ENCODE data around the gene SLC10A1.
"Not testable (repeated sequence)": the region's sequence is repeated elsewhere in the genome, so short reads cannot be mapped to it uniquely, and the experiment has no call there.

Gene SLC10A1

DNA sequence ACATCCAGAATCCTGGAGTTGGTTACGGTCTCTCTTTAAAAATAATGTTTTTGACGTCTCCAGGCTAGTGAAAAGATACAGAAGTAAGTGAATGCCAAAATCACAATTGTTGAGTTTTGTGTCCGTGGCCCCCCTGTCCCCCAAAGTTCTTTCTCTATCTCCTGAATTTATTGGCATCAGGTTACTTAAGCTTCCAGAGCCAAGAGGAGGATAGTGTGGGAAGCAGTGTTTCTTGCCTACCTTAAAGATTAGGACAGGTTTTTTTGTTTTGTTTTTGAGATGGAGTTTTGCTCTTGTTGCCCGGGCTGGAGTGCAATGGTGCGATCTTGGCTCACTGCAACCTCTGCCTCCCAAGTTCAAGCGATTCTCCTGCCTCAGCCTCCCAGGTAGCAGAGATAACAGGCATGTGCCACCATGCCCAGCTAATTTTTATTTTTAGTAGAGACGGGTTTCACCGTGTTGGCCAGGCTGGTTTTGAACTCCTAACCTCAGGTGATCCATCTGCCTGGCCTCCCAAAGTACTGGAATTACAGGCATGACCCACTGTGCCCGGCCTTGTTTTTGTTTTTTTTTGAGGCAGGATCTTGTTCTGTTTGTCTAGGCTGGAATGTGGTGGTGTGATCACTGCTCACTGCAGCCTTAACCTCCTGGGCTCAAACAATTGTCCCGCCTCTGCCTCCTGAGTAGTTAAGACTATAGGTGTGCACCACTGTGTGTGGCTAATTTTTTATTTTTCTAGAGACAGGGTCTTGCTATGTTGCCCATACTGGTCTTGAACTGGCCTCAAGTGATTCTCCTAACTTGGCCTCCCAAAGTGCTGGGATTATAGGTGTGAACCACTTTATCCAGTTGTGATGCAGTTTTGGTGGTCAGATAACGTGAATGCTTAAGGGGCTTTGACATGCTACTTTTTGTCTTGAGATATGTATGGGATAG is 24.7 kb downstream of the SLC10A1 start:
- in situ Hi-C loops (cut with MboI; ENCODE audit: low sequenced_read_pairs): no loop called here

DNA sequence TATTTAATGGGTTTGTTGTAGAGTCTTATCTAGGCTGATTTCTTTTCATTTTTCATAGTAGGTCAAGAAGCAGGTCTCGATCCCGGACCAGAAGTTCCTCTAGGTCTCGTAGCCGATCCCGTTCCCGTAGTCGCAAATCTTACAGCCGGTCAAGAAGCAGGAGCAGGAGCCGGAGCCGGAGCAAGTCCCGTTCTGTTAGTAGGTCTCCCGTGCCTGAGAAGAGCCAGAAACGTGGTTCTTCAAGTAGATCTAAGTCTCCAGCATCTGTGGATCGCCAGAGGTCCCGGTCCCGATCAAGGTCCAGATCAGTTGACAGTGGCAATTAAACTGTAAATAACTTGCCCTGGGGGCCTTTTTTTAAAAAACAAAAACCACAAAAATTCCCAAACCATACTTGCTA is 25.9 kb downstream of the SLC10A1 start:
- in situ Hi-C loops (cut with MboI; ENCODE audit: low sequenced_read_pairs): no loop called here

GRCh38 chr14:69770559-69770958 is 26.5 kb downstream of the SLC10A1 start:
- in situ Hi-C loops (cut with MboI; ENCODE audit: low sequenced_read_pairs): no loop called here

DNA sequence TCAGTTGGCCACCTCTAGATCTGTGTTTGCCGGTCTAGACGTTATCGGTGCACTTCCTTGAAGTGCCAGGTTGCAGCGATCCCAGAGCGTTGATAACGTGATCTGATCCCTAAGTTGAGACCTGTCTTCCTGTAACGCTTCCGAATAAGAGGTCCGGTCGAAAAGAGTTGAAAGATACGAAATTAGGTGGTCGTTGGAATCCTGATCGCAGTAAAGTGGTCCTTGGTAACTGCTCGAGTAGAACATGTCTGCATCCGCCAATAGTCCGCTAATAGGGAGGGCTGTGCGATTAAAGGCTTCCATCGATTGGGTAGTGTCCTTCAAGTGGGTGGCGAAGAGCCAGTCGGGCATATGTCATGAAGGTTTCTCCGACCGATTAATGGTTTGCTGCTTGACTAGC is 27.4 kb downstream of the SLC10A1 start:
- in situ Hi-C loops (cut with MboI; ENCODE audit: low sequenced_read_pairs): no loop called here

- in situ Hi-C loops (cut with MboI; ENCODE audit: low sequenced_read_pairs): no loop called here
Measured at GRCh38 chr14:69768873-69769272, 28.2 kb downstream of the SLC10A1 start.

DNA sequence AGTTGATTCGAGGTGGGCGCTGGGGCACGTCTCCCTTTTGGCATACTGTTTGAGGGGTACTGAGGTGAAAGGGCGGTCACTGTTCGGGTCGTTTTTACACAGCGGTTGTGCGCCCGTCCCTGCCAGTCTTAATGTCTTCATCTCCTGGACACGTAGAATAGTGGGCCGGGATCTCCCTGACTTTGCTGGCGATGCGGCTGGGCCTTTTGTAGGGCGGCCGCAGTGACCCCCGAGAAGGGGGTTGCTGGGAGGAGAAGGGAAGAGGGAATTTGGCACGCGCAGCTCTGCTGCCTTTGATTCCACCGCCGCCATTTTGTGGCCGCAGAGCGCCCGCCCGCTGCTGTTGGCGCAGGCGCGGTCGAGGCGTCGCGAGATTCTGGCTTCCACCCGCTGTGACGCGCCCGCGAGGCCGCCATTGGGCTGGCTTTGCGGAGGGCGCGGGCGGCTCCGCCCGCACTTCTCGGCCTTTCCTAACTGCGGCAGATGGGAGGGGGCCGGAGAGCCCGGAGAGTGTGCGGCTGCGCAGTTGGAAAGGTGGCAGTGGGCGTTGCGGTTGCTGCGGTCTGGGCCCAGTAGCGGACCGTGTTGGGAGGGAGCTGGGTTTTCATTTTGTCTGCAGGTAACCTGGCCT is 29.6 kb downstream of the SLC10A1 start:
- in situ Hi-C loops (cut with MboI; ENCODE audit: low sequenced_read_pairs): no loop called here

GRCh38 chr14:69766984-69767368 is 30.1 kb downstream of the SLC10A1 start, which contains the start of gene SRSF5:
Gene SRSF5 (plus strand): TSS chr14:69767142. CDS start chr14:69768157, 1,015 bp downstream.
- in situ Hi-C loops (cut with MboI; ENCODE audit: low sequenced_read_pairs): no loop called here

GRCh38 chr14:69763761-69764510 is 33.1 kb downstream of the SLC10A1 start:
- in situ Hi-C loops (cut with MboI; ENCODE audit: low sequenced_read_pairs): no loop called here

DNA sequence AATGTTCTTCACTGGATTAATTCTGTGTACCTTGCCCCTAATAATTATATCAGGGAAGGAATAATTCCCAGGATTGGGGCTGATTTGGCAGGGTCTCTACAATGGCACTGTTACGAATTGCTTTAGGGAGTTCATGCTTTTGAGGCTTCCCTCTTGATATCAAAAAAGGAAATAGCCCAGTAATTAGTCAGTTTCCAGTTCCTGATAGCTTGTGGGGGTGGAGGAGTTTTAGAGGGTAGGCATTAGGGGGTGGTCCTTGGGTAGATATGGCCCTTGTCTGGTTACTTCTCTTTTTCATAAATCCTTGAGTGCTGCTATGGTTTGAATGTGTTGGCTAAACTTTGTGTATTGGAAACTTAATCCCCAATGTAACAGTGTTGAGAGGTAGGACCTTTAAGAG is 36.2 kb downstream of the SLC10A1 start:
- in situ Hi-C loops (cut with MboI; ENCODE audit: low sequenced_read_pairs): no loop called here

- in situ Hi-C loops (cut with MboI; ENCODE audit: low sequenced_read_pairs): no loop called here
Measured at GRCh38 chr14:69756298-69756697, 40.7 kb downstream of the SLC10A1 start.

DNA sequence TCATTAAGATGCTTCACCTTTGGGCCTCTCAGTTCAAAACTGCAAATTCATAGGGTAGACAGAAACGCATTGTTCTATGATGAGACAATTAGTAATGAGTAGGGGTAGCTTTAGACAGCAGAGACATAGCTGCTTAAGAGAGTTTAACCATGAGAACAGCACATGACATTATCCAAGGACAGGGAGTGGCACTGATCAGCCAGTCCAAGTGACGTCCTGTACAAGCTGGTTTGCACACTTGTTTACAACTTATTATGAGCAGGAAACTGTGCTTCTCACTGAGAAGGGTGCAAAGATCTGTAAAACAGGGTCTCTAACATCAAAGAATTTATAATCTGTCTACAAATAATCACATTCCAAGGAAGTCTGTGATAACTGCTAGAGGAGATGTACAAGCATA is 41.3 kb downstream of the SLC10A1 start:
- in situ Hi-C loops (cut with MboI; ENCODE audit: low sequenced_read_pairs): no loop called here

DNA sequence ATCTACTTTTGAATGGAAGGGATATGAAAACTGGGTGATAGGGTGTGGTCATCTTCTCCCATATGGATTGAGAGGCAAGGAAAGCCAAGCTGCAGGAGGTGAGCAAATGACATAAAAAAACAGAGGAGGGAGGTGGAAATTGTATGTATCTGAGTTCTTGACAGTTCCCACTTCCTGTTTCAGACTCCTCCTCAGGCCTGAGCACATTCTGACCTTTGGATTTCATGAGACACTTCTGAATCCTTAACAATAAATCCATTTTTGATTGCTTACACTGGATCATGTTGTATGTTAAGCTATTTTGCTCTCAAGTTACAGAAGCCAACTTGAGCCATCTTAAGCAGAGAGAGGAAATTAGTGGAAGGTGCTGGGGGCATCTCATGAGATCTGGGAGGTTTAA is 41.7 kb downstream of the SLC10A1 start:
- in situ Hi-C loops (cut with MboI; ENCODE audit: low sequenced_read_pairs): no loop called here

- in situ Hi-C loops (cut with MboI; ENCODE audit: low sequenced_read_pairs): no loop called here
Measured at GRCh38 chr14:69754487-69754886, 42.6 kb downstream of the SLC10A1 start.

GRCh38 chr14:69753860-69754259 is 43.2 kb downstream of the SLC10A1 start:
- in situ Hi-C loops (cut with MboI; ENCODE audit: low sequenced_read_pairs): no loop called here

DNA sequence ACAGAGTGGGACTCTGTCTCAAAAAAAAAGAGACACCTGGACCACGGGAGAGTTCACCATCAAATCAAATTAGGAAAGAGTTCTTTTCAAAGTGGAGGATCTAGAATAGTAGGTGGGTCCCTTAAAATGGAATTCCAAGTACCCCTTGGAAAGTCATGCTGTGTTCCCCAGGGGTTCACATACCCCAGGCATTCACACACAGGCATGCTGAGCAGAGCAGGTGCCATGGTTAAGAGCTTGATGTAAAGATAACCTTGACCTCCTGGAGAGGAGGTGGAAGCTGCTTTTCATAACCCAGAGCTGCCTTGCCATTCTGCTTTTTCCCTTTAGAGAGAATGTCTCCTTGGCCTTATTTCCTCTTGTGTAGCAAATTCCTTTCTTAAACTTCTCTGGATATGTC is 44.3 kb downstream of the SLC10A1 start:
- in situ Hi-C loops (cut with MboI; ENCODE audit: low sequenced_read_pairs): no loop called here

DNA sequence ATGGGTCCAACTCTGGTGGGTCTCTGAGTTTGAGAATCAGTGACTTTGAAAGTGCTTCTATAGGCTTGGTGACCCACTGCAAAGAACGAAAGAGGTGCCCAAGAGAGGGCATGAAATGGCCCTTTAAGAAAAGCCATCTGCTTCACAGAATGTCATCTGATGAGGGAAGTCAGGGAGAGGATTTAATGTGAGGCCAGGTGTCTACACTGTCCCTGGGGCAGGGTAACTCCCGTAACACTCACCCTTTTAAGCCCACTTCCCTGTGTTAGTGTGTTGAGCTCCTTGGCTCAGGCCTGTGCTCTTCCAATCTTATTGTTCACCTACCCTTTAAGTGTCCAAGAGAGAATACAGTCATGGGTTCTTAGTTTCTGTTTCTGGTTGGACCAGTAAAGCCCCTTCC is 46.5 kb downstream of the SLC10A1 start:
- in situ Hi-C loops (cut with MboI; ENCODE audit: low sequenced_read_pairs): no loop called here

DNA sequence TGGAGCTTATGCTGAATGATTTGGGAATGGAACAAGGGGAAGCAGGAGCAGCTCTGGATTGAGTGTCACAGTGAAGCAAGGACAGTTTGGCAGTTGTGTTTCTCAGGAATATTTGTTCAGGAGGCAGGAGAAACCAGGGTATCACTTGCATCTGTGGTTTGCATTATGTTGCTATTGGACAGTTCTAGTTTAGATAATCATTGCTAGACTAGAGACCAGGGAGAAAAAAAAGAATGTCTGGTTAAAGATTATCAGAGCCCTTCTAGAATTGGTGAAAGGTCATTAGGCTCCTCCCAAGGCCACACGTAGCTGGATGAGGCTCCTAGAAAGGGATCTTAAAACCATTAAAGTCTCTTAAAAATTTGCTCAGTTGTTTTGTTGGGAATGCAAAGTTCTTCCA is 47.1 kb downstream of the SLC10A1 start:
- in situ Hi-C loops (cut with MboI; ENCODE audit: low sequenced_read_pairs): no loop called here

DNA sequence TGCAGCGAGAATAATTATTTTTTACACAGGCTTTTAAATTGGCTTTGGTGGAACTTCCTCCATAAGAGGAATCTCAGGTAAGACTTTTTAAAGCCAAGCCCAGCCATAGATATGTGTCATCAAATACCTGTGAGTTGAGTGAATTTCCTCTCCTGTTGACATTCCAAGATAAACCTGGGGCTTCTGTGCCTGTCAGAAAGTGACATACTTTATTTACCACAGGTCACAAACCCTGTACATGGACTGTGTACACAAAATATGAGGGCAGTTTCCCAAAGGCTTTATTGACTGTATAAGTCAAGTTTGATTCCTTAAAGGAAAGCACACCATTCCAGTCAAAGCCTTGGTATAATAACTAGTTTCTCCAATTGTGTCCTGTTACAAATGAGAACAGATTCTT is 56.0 kb downstream of the SLC10A1 start:
- in situ Hi-C loops (cut with MboI; ENCODE audit: low sequenced_read_pairs): no loop called here

GRCh38 chr14:69736405-69736804 is 60.6 kb downstream of the SLC10A1 start:
- in situ Hi-C loops (cut with MboI; ENCODE audit: low sequenced_read_pairs): not testable (repeated sequence)

- in situ Hi-C loops (cut with MboI; ENCODE audit: low sequenced_read_pairs): not testable (repeated sequence)
Measured at GRCh38 chr14:69731919-69732598, 65.0 kb downstream of the SLC10A1 start.

DNA sequence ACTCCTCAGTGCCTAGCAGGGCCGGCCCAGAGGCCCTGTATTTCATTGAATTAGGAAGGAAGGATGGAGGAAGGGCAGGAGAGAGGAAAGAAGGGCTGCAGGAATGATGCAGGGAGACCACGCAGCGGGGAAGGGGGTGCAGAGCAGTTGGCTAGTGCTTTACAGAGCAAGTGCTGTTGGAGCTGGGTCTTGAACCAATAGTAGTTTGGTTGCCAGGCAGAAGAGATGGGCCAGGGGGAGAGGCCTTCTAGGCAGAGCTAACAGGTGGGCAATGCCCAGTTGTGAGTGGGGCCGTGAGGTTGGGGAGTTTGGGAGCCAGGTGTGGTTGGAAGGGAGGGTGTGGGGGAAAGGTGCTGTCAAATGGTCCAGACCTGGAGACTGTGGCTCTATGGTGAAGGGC is 69.2 kb downstream of the SLC10A1 start:
- in situ Hi-C loops (cut with MboI; ENCODE audit: low sequenced_read_pairs): loop anchor here (10.0 kb wide), 1 partner anchor 143 kb away; no protein-coding TSS in a partner anchor

All from HL-60/S4 treated with retinoic acid at 250 ng/mL for 4 days and 3 days (cell line).